ENCODE measurements around the gene INPP5B.

The INPP5B gene

DNA sequence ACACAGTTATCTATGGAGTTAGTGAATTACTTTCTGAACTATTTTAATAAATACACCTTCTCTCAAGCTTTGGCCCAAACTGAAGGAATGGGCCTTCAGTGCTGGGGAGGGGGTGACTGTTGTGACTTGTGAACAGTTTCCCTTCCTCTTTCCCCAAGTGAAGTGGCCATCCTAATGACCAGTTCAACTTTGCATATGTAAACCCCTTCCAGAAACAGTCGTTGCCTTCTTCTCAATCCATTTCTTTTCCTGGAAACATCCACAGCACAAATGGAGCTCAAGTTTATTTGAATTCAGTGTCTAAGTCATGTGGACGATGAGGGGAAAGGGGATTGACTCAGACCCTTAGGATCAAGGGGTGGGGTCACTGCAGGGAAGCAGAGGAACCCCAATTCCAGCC lies 1.3 kb upstream of the INPP5B start:
- DNase-seq (ENCODE audit: insufficient read length, low spot score) = no peak
- no peak for TF ChIP-seq CTCF (IDR thresholded peaks at IDR 0.05; ENCODE audit: insufficient read depth, missing control alignments)
- FAIRE-seq = no peak

DNA sequence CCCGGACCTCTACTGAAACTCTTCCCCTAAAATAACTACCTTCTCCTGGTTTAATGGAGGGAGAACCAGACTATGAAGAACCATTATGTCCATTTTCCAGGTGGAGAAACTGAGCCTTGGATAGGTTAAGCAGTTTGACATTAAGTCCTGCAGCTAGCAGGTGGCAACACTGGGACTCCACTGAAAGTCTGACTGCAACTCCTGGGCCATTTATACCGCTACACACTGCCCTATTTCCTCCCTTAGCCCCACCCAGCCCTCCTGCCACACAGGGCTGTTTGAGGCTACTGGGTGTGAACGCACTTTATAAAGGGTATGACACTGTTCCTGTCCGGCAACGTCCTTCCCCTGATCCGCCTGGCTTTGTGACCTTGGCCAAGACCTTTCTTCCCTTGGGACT lies 511 bp upstream of the INPP5B start:
- no peak for TF ChIP-seq CTCF (IDR thresholded peaks at IDR 0.05; ENCODE audit: insufficient read depth, missing control alignments)
- FAIRE-seq (no peak), DNase-seq (ENCODE audit: insufficient read length, low spot score) (no peak)

DNA sequence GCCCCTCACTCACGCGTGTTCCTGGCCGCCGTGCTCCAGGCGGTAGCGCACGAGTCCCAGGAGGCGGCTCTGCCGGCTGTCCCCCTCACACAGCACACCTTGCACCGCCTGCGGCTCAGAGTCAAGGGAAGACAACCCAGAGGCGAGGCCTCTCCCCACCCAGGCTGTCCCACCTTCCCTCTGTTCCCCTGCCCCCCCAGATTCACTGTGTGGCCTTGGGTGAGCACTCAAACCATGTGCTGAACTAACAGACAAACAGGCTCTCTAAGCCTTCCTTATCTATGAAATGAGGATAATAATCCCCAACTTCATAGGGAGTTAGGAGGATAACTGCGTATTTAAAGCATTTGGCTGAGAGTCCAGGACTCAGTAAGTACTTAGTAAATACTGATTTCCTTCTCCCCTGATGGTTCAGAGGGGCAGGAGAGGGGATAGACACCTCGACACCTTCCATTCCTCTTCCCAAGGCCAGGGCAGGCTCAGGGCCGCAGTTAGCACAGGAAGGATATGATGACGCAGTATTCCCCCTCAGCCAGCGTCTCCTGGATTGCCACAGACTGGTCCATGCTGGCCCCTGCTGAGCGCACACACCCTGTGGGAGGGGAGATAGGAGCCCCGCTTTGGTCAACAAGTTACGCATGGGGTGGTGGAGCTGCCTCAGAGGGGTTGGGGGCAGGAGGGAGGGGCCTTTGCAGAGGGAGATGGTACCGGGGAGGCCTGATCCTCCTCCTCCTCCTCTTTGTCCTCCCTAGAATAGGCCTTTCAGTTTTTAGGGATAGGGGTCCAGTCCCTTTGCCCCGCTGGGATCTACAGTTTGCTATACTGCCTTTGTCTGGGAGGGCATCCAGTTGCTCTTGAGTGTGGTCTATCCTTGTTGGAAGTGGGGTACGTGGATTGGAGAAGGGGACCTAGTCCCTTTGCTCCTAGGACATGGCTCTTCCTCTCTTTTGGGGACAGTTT lies 830 bp downstream of the INPP5B start:
- FAIRE-seq (peak; percentile 41), DNase-seq (ENCODE audit: insufficient read length, low spot score) (peak; percentile 54)
- TF ChIP-seq CTCF (IDR thresholded peaks at IDR 0.05; ENCODE audit: insufficient read depth, missing control alignments) = no peak

- FAIRE-seq (no peak), DNase-seq (ENCODE audit: insufficient read length, low spot score) (no peak)
- no peak for TF ChIP-seq CTCF (IDR thresholded peaks at IDR 0.05; ENCODE audit: insufficient read depth, missing control alignments)
Measured at GRCh38 chr1:37945251-37945650, 1.6 kb downstream of the INPP5B start.

DNA sequence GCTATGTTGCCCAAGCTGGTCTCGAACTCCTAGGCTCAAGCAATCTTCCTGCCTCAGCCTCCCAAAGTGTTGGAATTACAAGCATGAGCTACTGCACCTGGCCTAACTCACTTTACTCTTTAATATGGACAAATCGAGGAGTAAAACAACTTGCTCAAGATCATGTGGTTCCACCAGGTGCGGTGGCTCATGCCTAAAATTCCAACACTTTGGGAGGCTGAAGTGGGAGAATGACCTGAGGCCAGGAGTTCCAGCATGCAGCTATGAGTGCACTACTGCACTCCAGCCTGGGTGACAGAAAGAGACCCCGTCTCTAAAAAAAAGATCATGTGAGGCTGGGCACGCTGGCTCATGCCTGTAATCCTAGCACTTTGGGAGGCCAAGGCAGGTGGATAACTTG lies 2.0 kb downstream of the INPP5B start:
- no peak for TF ChIP-seq CTCF (IDR thresholded peaks at IDR 0.05; ENCODE audit: insufficient read depth, missing control alignments)
- FAIRE-seq (no peak), DNase-seq (ENCODE audit: insufficient read length, low spot score) (no peak)

DNA sequence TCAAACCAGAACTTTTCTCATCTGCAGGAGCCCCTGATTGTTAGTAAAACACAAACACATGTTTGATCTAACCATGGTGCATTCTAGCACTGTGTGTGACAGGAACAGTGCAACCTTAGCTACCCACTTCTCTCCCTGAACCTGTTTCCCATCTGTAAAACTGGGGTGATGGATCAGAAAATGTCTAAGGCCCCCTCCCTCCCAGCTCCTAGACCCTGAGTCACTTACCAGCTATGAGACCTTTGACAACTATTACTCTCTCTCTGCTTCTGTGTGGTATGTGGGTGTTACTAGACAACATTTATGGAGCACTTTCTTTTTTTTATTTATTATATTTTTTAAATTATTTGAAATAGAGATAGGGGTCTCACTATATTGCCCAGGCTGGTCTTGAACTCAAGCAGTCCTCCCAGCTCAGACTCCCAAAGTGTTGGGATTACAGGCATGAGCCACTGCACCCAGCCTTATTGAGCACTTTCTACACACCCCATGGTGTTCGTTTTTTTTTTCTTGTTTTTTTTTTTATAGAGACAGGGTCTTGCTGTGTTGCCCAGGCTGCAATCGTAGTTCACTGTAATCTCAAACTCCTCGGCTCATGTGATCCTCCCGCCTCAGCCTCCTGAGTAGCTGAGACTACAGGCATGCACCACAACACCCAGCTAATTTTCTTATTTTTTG lies 2.6 kb downstream of the INPP5B start:
- DNase-seq (ENCODE audit: insufficient read length, low spot score) = no peak
- TF ChIP-seq CTCF (IDR thresholded peaks at IDR 0.05; ENCODE audit: insufficient read depth, missing control alignments) = no peak
- no peak for FAIRE-seq

Data from D721Med (cell line).